Astrocyte of the spinal cord (primary cell): ENCODE results near the gene FAF1.

ENCODE experiments used
- DNase-seq: peaks from one replicate; pipeline ENCODE4 v3.0.0; 2011; ENCODE audit warnings: low read depth, low spot score
- H3K4me3 ChIP-seq: 2 replicates; pipeline ENCODE4 v1.5.1; 2011; ENCODE audit warnings: low read depth, mild to moderate bottlenecking, low read length, moderate library complexity
- CTCF ChIP-seq: IDR thresholded peaks from 2 replicates; pipeline ENCODE4 v1.5.1; 2012; ENCODE audit warnings: low read depth, mild to moderate bottlenecking, low read length, inconsistent platforms
- in situ Hi-C: cut with HindIII; loops from 2 replicates; pipeline ENCODE4 v1.10.0; 2017; ENCODE audit warnings: low sequenced_read_pairs

Gene FAF1

GRCh38 chr1:50604580-50604979, 355.5 kb downstream of the FAF1 start:
- no peak overlapping the region for H3K4me3 ChIP-seq
- in situ Hi-C loops: no loop called here
- TF ChIP-seq CTCF: peak; percentile 17
- DNase-seq: no peak

GRCh38 chr1:50603274-50604271, 356.5 kb downstream of the FAF1 start:
- peak; percentile 66 for DNase-seq
- in situ Hi-C loops: no loop called here
- H3K4me3 ChIP-seq: no peak overlapping the region
- no peak for TF ChIP-seq CTCF

GRCh38 chr1:50599546-50599945, 360.5 kb downstream of the FAF1 start:
- no peak overlapping the region for H3K4me3 ChIP-seq
- in situ Hi-C loops: no loop called here
- TF ChIP-seq CTCF: no peak
- DNase-seq: no peak

GRCh38 chr1:50595874-50596273, 364.2 kb downstream of the FAF1 start:
- no peak overlapping the region for H3K4me3 ChIP-seq
- in situ Hi-C loops: no loop called here
- TF ChIP-seq CTCF: no peak
- DNase-seq: no peak

GRCh38 chr1:50593515-50593914, 366.6 kb downstream of the FAF1 start:
- no peak for TF ChIP-seq CTCF
- in situ Hi-C loops: no loop called here
- H3K4me3 ChIP-seq: no peak overlapping the region
- no peak for DNase-seq

- no peak for DNase-seq
Measured at GRCh38 chr1:50591598-50591997, 368.5 kb downstream of the FAF1 start.

More at GRCh38 chr1:50591598-50591997, 368.5 kb downstream of the FAF1 start:
- no peak overlapping the region for H3K4me3 ChIP-seq
- in situ Hi-C loops: no loop called here
- no peak for TF ChIP-seq CTCF
